GM13976 (cell line): ENCODE measurements around the gene RAB36.

Experiments used
- DNase-seq: peaks from one replicate; pipeline ENCODE4 v3.0.0; 2012; ENCODE audit warnings: low spot score
- in situ Hi-C: fragments of 300-500 bp; cut with MboI; formaldehyde crosslinking; loops from one replicate; pipeline ENCODE4 v1.12.0; 2022; ENCODE audit warnings: low sequenced_read_pairs, mixed read lengths, inconsistent platforms; ENCODE audit not compliant: unreplicated experiment
- TF ChIP-seq, protein P1 (sequence below): IDR thresholded peaks from 2 replicates; pipeline ENCODE4 v1.5.1; 2012; ENCODE audit warnings: borderline replicate concordance, mild to moderate bottlenecking; ENCODE audit not compliant: insufficient read depth; ENCODE audit errors: extremely low read depth, missing control alignments, control extremely low read depth

RAB36 gene

DNA sequence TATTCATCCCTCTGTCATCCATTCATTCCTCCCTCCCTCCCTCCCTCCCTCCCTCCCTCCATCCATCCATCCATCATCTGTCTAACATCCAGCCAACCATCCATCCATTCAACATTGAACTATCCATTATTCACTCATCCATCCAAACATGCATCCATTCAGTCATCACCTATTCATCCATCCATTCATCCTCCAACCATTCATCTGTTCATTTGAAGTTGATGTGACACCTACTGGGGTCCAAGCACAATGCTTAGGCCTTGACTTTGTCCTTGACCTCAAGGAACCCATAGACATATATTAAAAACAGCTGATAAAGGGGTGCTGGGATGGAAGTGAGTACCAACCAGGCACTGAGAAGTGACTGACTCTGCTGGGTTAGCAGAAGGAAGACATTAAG, 61.6 kb downstream of the RAB36 start:
- TF ChIP-seq, protein P1, sequence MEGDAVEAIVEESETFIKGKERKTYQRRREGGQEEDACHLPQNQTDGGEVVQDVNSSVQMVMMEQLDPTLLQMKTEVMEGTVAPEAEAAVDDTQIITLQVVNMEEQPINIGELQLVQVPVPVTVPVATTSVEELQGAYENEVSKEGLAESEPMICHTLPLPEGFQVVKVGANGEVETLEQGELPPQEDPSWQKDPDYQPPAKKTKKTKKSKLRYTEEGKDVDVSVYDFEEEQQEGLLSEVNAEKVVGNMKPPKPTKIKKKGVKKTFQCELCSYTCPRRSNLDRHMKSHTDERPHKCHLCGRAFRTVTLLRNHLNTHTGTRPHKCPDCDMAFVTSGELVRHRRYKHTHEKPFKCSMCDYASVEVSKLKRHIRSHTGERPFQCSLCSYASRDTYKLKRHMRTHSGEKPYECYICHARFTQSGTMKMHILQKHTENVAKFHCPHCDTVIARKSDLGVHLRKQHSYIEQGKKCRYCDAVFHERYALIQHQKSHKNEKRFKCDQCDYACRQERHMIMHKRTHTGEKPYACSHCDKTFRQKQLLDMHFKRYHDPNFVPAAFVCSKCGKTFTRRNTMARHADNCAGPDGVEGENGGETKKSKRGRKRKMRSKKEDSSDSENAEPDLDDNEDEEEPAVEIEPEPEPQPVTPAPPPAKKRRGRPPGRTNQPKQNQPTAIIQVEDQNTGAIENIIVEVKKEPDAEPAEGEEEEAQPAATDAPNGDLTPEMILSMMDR, result no peak
- in situ Hi-C loops, result no loop called here
- DNase-seq, result no peak

DNA sequence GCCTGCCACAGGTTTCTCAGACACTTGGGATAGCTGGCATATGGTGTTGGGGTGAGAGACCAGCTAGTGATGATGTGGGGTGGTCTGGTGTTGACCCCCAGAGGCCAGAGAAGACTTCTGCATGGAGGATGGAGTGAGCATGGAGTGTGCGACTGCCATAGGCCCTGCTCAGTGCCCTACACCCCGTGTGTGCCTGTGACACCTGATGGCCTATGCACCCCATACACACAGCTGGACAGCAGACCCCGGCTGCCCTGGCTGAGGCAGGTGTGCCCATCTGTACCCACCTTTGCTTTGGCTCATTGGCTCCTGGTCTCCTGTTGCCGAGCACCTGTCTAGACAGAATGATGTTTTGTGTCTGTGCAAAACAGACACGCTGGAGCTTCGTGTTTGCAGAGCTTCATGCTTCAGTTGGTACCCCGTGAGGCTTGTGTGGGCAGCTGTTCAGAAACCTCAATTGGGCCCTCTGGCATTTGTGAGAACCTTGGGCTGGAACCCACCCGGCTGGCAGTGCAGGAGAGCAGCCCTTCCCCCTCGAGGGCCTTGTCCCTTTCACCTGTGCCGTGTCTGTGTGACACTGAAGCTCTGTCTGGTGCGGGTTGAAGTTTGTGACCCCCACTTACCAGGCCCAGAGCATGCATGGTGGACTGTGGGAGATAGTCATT, 62.6 kb downstream of the RAB36 start:
- DNase-seq, result no peak
- in situ Hi-C loops, result no loop called here
- TF ChIP-seq, protein P1, result no peak

DNA sequence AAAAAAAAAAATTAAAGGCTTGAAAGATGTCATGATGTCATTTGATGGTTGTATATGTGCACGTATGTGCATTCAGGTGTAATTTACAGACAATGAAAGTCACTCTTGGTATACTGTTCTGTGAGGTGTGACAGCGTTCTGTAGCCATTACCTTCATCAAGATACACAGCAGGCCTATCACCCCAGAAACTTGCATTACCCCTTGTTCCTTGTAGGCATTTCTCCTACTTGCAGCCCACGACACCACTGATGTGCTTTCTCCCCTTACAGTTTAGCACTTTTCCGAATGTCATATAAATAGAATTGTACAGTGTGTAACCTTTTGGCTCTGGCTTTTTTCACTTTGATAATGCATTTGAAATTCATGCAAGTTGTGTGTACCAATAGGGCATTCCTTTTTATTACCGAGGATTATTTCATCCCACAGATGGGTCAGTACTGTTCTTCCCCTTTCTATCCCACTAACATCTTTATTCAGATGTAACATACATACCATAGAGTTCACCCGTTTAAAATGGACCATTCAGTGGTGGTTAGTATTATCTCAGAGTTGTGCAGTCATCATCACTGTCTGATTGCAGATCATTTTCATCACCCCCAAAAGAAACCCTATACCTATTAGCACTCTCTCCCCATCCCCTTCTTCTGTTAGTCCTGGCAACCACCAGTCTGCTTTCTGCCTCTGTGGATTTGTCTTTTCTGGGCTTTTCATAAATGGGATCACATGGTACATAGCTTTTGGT, 65.3 kb downstream of the RAB36 start:
- DNase-seq, result no peak
- in situ Hi-C loops, result no loop called here
- TF ChIP-seq, protein P1, result no peak

DNA sequence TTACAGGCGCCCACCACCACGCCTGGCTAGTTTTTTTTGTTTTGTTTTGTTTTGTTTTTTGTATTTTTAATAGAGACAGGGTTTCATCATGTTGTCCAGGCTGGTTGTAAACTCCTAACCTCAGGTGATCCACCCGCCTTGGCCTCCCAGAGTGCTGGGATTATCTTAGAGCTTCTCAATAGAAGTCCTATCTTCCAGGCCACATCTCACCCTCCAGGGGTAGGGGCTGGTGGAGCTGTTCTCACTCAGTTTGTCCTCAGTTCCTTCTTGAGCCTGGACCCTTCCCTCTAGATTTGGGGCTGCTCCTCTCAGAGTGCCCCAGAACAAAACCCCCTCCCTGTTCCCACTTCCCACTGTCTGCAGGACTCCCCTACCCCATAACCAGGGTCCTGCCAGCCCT, 66.3 kb downstream of the RAB36 start:
- in situ Hi-C loops, result no loop called here
- no peak for DNase-seq
- TF ChIP-seq, protein P1, result no peak

DNA sequence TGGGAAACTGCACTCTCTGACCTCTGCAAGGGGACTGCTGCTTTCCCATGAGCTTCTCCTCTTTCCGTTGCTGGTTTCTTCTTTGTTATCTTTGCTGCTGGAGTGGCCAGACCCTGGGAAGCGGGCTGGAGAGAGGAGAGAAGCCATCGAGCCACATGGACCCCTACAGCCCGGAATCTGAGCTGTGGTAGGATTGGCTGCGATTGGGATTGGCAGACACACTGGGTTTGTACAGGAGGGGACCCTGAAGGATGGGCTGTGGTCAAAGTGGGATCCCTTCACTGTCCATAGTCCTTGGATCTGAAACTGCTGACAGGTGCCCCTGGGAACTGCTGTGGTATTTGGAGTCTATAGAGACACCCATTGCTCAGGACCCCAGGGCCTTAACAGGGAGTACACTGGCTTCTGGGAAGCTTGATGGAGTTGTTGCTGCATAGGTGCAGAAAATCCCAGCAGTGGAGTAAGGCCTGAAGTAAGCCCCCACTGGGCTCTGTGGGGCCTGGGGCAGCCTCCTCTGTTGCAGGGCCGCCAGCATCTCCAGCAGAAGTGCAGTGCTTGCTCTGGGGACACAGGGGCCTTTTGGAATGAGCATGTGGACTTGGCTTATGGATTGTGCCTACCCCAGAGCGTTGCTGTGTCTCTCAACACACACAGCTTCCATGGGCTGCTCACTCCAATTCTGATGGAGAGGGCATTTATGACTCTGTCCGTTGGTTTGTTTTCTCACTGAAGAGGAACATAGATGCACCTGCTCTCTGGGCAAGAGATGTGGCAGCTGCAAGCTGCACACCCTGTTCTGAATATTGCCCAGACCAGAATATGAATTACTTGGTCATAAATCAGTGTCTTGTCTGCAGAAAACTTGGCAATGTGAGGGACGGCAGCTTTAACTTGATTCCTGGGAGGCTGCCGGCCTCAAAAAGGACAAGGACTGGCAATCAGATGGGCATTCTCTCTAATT, 67.1 kb downstream of the RAB36 start:
- in situ Hi-C loops, result no loop called here
- TF ChIP-seq, protein P1, result no peak
- DNase-seq, result no peak

DNA sequence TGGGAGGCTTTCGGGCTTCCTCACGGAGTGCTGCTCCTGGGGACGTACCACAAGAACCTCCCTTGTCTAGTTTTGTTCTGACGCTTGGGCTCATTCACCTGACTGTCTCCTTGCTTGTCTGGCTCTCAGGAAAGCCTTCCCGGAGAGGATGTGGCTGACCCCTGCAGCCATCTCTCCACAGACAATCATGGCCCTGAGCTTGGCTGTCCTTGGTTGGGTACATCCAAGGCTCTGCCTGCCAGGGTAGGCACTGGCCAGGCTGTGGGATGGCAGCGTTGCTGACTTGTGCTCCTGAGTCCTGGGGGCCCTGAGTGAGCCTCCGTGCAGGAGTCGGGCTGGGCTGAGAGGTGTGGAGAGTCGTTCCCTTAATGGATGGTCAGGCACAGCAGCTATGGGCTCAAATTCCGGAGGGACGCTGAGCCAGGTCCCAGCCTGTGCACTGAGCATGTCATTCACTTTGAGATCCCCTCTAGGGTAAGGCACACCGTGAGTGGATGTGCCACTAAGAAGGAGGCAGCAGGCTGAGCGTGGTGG, 67.8 kb downstream of the RAB36 start:
- DNase-seq, result no peak
- in situ Hi-C loops, result no loop called here
- TF ChIP-seq, protein P1, result no peak
